ENCODE results near the gene NOC4L.

- TF ChIP-seq CTCF (IDR thresholded peaks at IDR 0.05) (no peak), POLR2A (IDR thresholded peaks at IDR 0.05) (no peak)
Measured at GRCh38 chr12:132190012-132190755, 45.9 kb downstream of the NOC4L start.

Measured in body of pancreas (tissue), 4 donors.